Measurements from ENCODE around the gene GAB3.
"Not testable (repeated sequence)": the region's sequence is repeated elsewhere in the genome, so short reads cannot be mapped to it uniquely, and the experiment has no call there.

Gene GAB3

GRCh38 chrX:154719132-154719675 lies 31.7 kb downstream of the GAB3 start:
- DNase-seq = peak; percentile 26

GRCh38 chrX:154718616-154719015 lies 32.3 kb downstream of the GAB3 start:
- no peak for DNase-seq

- DNase-seq = no peak
Measured at GRCh38 chrX:154717824-154718223, 33.1 kb downstream of the GAB3 start.

GRCh38 chrX:154715825-154716224 lies 35.1 kb downstream of the GAB3 start:
- DNase-seq = no peak

- DNase-seq = peak; percentile 35
Measured at GRCh38 chrX:154714925-154715324, 36.0 kb downstream of the GAB3 start.

- no peak for DNase-seq
Measured at GRCh38 chrX:154712781-154713740, 37.8 kb downstream of the GAB3 start.

GRCh38 chrX:154711264-154711663 lies 39.6 kb downstream of the GAB3 start:
- DNase-seq = no peak

- no peak for DNase-seq
Measured at GRCh38 chrX:154710309-154710708, 40.6 kb downstream of the GAB3 start.

- no peak for DNase-seq
Measured at GRCh38 chrX:154698630-154699248, 52.1 kb downstream of the GAB3 start.

GRCh38 chrX:154696676-154697045 lies 54.2 kb downstream of the GAB3 start:
- no peak for DNase-seq

GRCh38 chrX:154695911-154696675 lies 54.8 kb downstream of the GAB3 start:
- DNase-seq = no peak

GRCh38 chrX:154693394-154693793 lies 57.5 kb downstream of the GAB3 start:
- no peak for DNase-seq

GRCh38 chrX:154690438-154690837 lies 60.4 kb downstream of the GAB3 start:
- DNase-seq = not testable (repeated sequence)

GRCh38 chrX:154672084-154672483 lies 78.8 kb downstream of the GAB3 start:
- not testable (repeated sequence) for DNase-seq

GRCh38 chrX:154670848-154671247 lies 80.0 kb downstream of the GAB3 start:
- DNase-seq = not testable (repeated sequence)

GRCh38 chrX:154661899-154662298 lies 89.0 kb downstream of the GAB3 start:
- no peak for DNase-seq

GRCh38 chrX:154661170-154661569 lies 89.7 kb downstream of the GAB3 start:
- DNase-seq = no peak

- no peak for DNase-seq
Measured at GRCh38 chrX:154660541-154660940, 90.3 kb downstream of the GAB3 start.

GRCh38 chrX:154658957-154659356 lies 91.9 kb downstream of the GAB3 start:
- DNase-seq = no peak

- DNase-seq = no peak
Measured at GRCh38 chrX:154658187-154658586, 92.7 kb downstream of the GAB3 start.

GRCh38 chrX:154657226-154657805 lies 93.6 kb downstream of the GAB3 start:
- DNase-seq = no peak

GRCh38 chrX:154655786-154656185 lies 95.1 kb downstream of the GAB3 start:
- no peak for DNase-seq

- no peak for DNase-seq
Measured at GRCh38 chrX:154655346-154655745, 95.5 kb downstream of the GAB3 start.

Data from activated CD4-positive, alpha-beta T cell treated with anti-CD3 and anti-CD28 coated beads, Interleukin-2, amount 50 U/mL, for 1 hour (primary cell).